OCI-LY3 (cell line): ENCODE data around the gene LAMA3.

ENCODE experiments used
- H2AFZ ChIP-seq: fragments of 200-600, 300-600 bp; shearing (Covaris generic); 2 replicates; pipeline ENCODE4 v1.6.0; 2014; ENCODE audit warnings: antibody characterized with exemption, low read depth, low read length
- H3K27ac ChIP-seq: fragments of 200-600, 300-600 bp; sonication (generic); 2 replicates; pipeline ENCODE4 v1.5.1; 2014; ENCODE audit warnings: mild to moderate bottlenecking, low read length, moderate library complexity, mixed read lengths
- H3K27me3 ChIP-seq: fragments of 200-600, 300-600 bp; sonication (generic); 2 replicates; pipeline ENCODE4 v1.6.1; 2014; ENCODE audit warnings: low read depth, low read length, mixed read lengths
- H3K36me3 ChIP-seq: fragments of 200-600, 300-600 bp; sonication (generic); replicated peaks from 2 replicates; pipeline ENCODE3; 2014; ENCODE audit warnings: low read depth, low read length, mixed read lengths
- H3K4me1 ChIP-seq: fragments of 300-600, 200-600 bp; sonication (generic); 2 replicates; pipeline ENCODE4 v1.6.1; 2014; ENCODE audit warnings: low read length, mixed read lengths
- H3K4me2 ChIP-seq: fragments of 200-600, 300-600 bp; sonication (generic); 2 replicates; pipeline ENCODE4 v1.6.1; 2014; ENCODE audit warnings: low read length, mixed read lengths
- H3K4me3 ChIP-seq: fragments of 300-600, 200-600 bp; sonication (generic); 2 replicates; pipeline ENCODE4 v1.5.1; 2014; ENCODE audit warnings: antibody characterized with exemption, mild to moderate bottlenecking, low read length, moderate library complexity
- H3K79me2 ChIP-seq: fragments of 300-600, 200-600 bp; shearing (Covaris generic); 2 replicates; pipeline ENCODE4 v1.6.1; 2014; ENCODE audit warnings: mild to moderate bottlenecking, low read length, mixed read lengths
- H3K9ac ChIP-seq: fragments of 300-600, 200-600 bp; shearing (Covaris generic); 2 replicates; pipeline ENCODE4 v1.6.0; 2014; ENCODE audit warnings: mild to moderate bottlenecking, low read length, moderate library complexity
- H3K9me3 ChIP-seq: fragments of 200-600, 300-600 bp; shearing (Covaris generic); 2 replicates; pipeline ENCODE4 v1.6.1; 2014; ENCODE audit warnings: low read length, mixed read lengths; ENCODE audit not compliant: insufficient read depth
- H4K20me1 ChIP-seq: fragments of 200-600, 300-600 bp; sonication (generic); 2 replicates; pipeline ENCODE4 v1.6.1; 2016; ENCODE audit warnings: low read length, mixed read lengths; ENCODE audit not compliant: insufficient read depth
- CTCF ChIP-seq: fragments of 200-600, 300-600 bp; sonication (generic); IDR thresholded peaks from 2 replicates; pipeline ENCODE4 v1.5.1; 2014; ENCODE audit warnings: antibody characterized with exemption, low read length, low read depth
- EZH2phosphoT487 ChIP-seq: fragments of 200-600 bp; shearing (Covaris generic); IDR thresholded peaks from 2 replicates; pipeline ENCODE4 v1.6.1; 2018; ENCODE audit warnings: antibody characterized with exemption, mixed run types, low read depth

LAMA3 gene

GRCh38 chr18:23803755-23804154, 114.5 kb downstream of the LAMA3 start:
- H3K4me2 ChIP-seq = no peak overlapping the region
- no peak overlapping the region for H3K27ac ChIP-seq
- H3K9me3 ChIP-seq = no peaks in the 10 kb centered on the region
- no peaks in the 10 kb centered on the region for H3K79me2 ChIP-seq
- no peaks in the 10 kb centered on the region for H3K36me3 ChIP-seq
- H4K20me1 ChIP-seq = no peaks in the 10 kb centered on the region
- no peak overlapping the region for H2AFZ ChIP-seq
- TF ChIP-seq EZH2phosphoT487 = no peak
- no peak for TF ChIP-seq CTCF
- no peak overlapping the region for H3K9ac ChIP-seq
- no peak overlapping the region for H3K4me3 ChIP-seq
- H3K4me1 ChIP-seq = no peaks in the 10 kb centered on the region
- no peaks in the 10 kb centered on the region for H3K27me3 ChIP-seq

GRCh38 chr18:23805898-23806297, 116.6 kb downstream of the LAMA3 start:
- H4K20me1 ChIP-seq = no peaks in the 10 kb centered on the region
- no peaks in the 10 kb centered on the region; the same call in 1 of the 2 replicates for H3K27me3 ChIP-seq
- no peak overlapping the region for H3K4me3 ChIP-seq
- H3K36me3 ChIP-seq = no peaks in the 10 kb centered on the region
- no peaks in the 10 kb centered on the region for H3K79me2 ChIP-seq
- H2AFZ ChIP-seq = no peak overlapping the region
- H3K9me3 ChIP-seq = no peaks in the 10 kb centered on the region
- H3K4me1 ChIP-seq = peaks cover 14% of the 10 kb centered on the region
- no peak overlapping the region for H3K4me2 ChIP-seq
- no peak overlapping the region for H3K27ac ChIP-seq
- no peak overlapping the region for H3K9ac ChIP-seq
- no peak for TF ChIP-seq EZH2phosphoT487
- TF ChIP-seq CTCF = no peak

GRCh38 chr18:23809415-23809814, 120.2 kb downstream of the LAMA3 start:
- H3K4me1 ChIP-seq = peaks cover 24% of the 10 kb centered on the region
- H3K9ac ChIP-seq = no peak overlapping the region
- no peak for TF ChIP-seq EZH2phosphoT487
- no peak overlapping the region for H2AFZ ChIP-seq
- no peaks in the 10 kb centered on the region for H3K9me3 ChIP-seq
- peaks cover 2% of the 10 kb centered on the region; the same call in 1 of the 2 replicates for H3K27me3 ChIP-seq
- H4K20me1 ChIP-seq = no peaks in the 10 kb centered on the region
- H3K4me3 ChIP-seq = no peak overlapping the region
- H3K79me2 ChIP-seq = no peaks in the 10 kb centered on the region
- H3K4me2 ChIP-seq = no peak overlapping the region
- no peaks in the 10 kb centered on the region for H3K36me3 ChIP-seq
- H3K27ac ChIP-seq = no peak overlapping the region

- Histone ChIP-seq H3K27ac (no peak overlapping the region), H3K79me2 (no peaks in the 10 kb centered on the region), H3K9ac (no peak overlapping the region), H3K36me3 (no peaks in the 10 kb centered on the region), H3K27me3 (peaks cover 2% of the 10 kb centered on the region; the same call in 1 of the 2 replicates), H3K4me1 (peaks cover 24% of the 10 kb centered on the region), H2AFZ (no peak overlapping the region), H3K4me3 (no peak overlapping the region), H3K4me2 (peak overlapping the region; percentile 52), H3K9me3 (no peaks in the 10 kb centered on the region), H4K20me1 (no peaks in the 10 kb centered on the region)
- TF ChIP-seq EZH2phosphoT487 (no peak), CTCF (no peak)
Observed at GRCh38 chr18:23810396-23810795, 121.1 kb downstream of the LAMA3 start.
